IPS-18a (cell line): ENCODE measurements around the gene RPS6KA2.

Experiments used
- H3K27ac ChIP-seq: one replicate; pipeline ENCODE4 v1.5.1; 2013; ENCODE audit warnings: low read length
- H3K27me3 ChIP-seq: one replicate; pipeline ENCODE4 v1.6.1; 2013; ENCODE audit warnings: mild to moderate bottlenecking, low read length; ENCODE audit not compliant: control insufficient read depth, insufficient read depth
- H3K36me3 ChIP-seq: one replicate; pipeline ENCODE4 v1.6.1; 2013; ENCODE audit warnings: low read depth, low read length; ENCODE audit not compliant: control insufficient read depth
- H3K4me1 ChIP-seq: one replicate; pipeline ENCODE4 v1.6.1; 2013; ENCODE audit warnings: low read depth, low read length; ENCODE audit not compliant: control insufficient read depth
- H3K4me3 ChIP-seq: one replicate; pipeline ENCODE4 v1.5.1; 2013; ENCODE audit warnings: low read length
- H3K9ac ChIP-seq: one replicate; pipeline ENCODE4 v1.6.1; 2013; ENCODE audit warnings: mild to moderate bottlenecking, low read length, moderate library complexity
- H3K9me3 ChIP-seq: one replicate; pipeline ENCODE4 v1.6.1; 2013; ENCODE audit warnings: low read depth, low read length; ENCODE audit not compliant: control insufficient read depth

RPS6KA2 gene

DNA sequence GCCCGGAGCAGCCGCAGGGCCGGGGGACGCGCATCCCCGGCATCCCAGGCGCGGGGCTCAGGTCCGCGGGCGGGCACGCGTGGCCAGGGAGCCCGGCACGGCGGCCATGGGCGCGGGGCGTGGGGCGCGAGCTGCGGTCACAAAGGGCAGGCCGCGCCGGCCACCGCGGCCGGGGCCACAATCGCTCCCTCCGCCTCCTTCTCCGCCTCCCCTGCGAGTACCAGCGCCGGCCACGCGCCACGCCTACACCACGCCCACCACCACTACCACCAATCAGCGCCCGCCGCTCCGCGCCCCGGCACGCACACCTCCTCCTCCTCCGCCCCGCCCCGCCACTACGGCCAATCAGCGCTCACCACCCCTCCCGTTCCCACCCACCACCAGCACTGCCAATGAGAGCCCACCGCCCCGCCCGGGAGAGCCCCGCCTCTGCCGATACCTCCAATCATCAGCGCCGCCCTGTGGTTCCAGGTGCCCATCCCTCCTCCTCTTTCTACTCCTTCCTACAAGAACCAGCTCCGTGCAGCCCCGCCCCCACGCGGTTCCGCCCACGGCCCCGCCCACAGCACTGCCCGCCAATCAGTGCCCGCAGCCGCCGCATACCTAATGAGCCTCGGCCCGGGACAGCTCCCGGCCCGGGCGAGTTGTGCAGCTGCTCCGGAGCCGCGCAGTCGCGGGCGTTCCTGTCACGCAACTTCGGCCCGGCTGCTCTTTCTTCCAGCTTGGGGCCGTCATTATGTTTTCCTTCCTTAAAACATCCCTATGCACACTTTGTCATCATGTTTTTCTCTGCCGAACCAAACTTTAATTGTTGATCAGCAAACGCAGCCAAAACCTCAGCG lies at the start of gene RPS6KA2:
RPS6KA2 (minus strand) TSS at position 219 of the 842 bp plus-strand sequence. CDS start 232 bp downstream, outside the sequence.
- H3K36me3 ChIP-seq: no peaks in the 10 kb centered on the region
- peak within 1 kb of the TSS; percentile 84 for H3K4me3 ChIP-seq
- H3K27me3 ChIP-seq: peaks cover 55% of the 10 kb centered on the region
- H3K4me1 ChIP-seq: peaks cover 14% of the 10 kb centered on the region
- H3K27ac ChIP-seq: peak within 1 kb of the TSS; percentile 43
- no peaks in the 10 kb centered on the region for H3K9me3 ChIP-seq
- H3K9ac ChIP-seq: peak within 1 kb of the TSS; percentile 60

DNA sequence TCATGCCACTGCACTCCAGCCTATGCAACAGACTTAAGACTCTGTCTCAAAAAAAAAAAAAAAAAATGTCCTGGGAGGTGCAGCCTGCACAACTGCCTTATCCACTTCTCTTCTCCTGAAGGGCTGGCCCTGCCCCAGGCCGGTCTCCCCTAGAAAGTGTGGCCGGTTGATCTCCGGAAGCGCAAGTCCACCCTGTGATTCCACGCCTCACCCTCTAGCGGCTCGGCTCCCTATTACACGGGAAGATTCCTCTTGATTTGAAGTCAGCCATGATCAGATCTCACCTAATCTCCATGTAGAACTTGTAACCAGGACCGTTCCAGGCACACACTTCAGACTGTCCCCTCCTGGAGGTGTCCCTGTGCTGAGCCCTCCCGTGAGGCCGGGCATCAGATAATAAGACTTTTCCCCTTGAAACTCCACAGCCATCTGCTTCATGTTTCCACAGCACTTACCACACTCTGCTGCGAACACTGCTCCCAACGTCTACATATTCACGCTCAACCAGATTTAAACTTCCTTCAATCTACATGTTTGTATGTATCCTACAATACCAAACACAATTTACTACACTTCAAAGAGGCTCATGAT lies 49.3 kb upstream of the RPS6KA2 start:
- Histone ChIP-seq H3K27ac (no peak overlapping the region), H3K36me3 (no peaks in the 10 kb centered on the region), H3K4me1 (peaks cover 9% of the 10 kb centered on the region), H3K4me3 (no peak overlapping the region), H3K27me3 (no peaks in the 10 kb centered on the region), H3K9me3 (no peaks in the 10 kb centered on the region), H3K9ac (no peak overlapping the region)

DNA sequence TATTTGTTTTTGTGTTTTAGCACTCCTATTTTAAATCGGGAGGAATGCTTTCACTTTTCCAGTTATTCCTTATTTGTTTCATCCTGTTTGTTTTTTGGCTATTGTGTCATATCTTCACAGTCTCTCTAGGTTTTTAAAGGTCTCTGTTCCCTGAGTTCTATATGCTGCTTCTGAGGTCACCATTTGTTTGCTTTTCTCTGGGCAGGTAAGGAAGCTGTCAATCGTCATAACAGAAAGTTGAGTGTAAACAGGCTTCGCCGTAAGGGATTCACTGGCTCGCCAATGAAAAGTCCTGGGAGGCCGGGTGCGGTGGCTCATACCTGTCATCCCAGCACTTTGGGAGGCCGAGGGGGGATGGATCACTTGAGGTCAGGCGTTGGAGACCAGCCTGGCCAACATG lies 48.7 kb upstream of the RPS6KA2 start:
- Histone ChIP-seq H3K4me3 (no peak overlapping the region), H3K27ac (no peak overlapping the region), H3K9me3 (no peaks in the 10 kb centered on the region), H3K36me3 (no peaks in the 10 kb centered on the region), H3K9ac (no peak overlapping the region), H3K27me3 (no peaks in the 10 kb centered on the region), H3K4me1 (peaks cover 10% of the 10 kb centered on the region)

DNA sequence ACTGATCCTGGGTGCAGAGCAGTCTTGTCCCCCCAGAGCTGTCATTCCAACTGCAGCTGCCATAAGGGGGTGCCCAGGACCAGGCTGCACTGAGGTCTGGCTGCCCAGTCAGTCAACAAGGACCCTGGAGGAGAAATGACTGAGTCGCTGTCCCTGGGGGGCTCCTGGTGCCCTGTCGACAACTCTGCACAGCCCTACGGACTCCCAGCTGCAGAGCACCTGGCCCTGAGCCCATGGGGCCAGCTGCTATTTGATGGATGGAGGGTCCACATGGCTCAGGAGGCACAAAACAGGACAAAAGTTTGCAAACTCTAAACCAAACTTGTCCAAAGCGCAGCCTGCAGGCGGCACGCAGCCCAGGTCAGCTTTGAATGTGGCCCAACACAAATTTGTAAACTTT lies 46.3 kb upstream of the RPS6KA2 start:
- no peak overlapping the region for H3K9ac ChIP-seq
- H3K36me3 ChIP-seq: no peaks in the 10 kb centered on the region
- no peaks in the 10 kb centered on the region for H3K9me3 ChIP-seq
- H3K4me3 ChIP-seq: no peak overlapping the region
- no peak overlapping the region for H3K27ac ChIP-seq
- peaks cover 10% of the 10 kb centered on the region for H3K4me1 ChIP-seq
- no peaks in the 10 kb centered on the region for H3K27me3 ChIP-seq

DNA sequence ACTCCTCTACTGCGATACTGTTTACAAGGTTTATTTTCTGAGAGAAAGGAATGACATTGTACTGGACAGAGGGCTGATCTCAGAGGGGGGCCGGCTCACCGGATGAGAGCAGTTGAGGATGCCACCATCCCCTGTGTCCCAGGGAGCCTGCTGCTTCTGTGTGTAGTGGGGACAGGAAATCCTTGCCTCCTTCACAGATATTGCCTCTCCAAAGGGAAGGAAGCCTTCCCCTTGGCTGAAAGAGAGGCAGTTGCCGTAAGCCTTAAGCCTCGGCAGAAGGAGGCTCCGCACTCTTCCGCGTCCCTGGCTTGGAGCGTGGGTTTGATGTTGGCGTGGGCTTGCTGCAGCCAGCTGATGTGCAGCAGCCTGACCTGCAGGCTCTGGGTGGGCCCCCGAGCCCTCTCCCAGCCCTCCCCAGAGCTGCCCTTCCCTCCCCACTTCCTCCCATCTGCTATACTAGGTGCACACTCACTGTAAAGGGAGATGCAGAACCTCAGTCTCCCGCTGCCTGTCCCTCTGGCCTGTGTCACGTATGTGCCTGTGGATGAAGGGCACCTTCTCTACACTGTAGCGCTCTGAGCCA lies 45.7 kb upstream of the RPS6KA2 start:
- H3K27me3 ChIP-seq: no peaks in the 10 kb centered on the region
- no peak overlapping the region for H3K27ac ChIP-seq
- no peak overlapping the region for H3K4me3 ChIP-seq
- H3K36me3 ChIP-seq: no peaks in the 10 kb centered on the region
- peaks cover 10% of the 10 kb centered on the region for H3K4me1 ChIP-seq
- no peaks in the 10 kb centered on the region for H3K9me3 ChIP-seq
- H3K9ac ChIP-seq: no peak overlapping the region

DNA sequence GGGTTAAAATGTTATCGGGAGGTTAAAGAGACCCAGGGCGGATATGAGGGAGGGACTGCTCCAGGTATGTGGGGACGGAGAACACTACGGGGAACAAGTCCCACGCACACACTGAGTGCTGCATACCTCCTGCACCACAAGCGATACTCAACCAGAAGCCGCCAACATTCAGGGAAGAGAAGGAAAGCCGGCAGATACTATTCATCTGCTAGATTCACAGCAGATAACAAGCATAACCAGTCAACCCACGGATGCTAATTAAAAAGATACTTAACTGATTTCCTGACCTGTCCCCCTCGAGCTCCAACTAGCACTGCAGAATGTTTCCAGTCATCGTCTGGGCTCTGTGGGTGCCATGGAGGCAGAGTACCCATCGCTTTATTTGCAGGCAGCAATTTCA lies 45.1 kb upstream of the RPS6KA2 start:
- H3K27me3 ChIP-seq: no peaks in the 10 kb centered on the region

DNA sequence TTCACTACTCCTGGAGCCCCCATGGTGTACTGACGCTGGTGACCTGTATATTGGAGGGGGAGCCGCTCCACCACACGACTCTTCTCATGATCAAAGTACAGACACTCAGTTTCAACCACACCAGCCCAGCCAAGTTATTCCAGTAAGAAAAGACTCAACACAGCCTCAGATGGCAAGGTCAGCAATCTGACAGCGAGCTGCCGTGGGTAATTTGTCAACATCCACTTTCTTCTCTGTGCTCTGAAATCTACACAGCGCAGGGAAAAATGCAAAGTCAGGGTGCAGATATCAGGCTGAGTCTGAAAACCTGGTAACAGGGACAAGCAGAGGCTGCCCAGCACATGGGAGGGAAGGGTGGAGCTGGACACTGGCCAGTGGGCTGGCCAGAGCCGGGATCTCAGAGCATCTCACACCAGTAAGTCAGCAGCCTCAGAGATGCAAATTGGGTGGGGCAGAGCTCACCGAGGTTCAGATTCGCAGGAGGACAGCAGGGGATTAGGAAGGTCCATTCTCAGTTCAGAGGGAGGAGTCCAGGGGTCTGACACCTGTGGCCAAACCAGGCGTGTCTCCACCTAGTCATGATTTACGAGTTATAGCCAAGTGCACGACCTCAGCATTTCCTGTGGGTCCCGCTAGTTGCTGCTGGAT lies 44.5 kb upstream of the RPS6KA2 start:
- H3K27me3 ChIP-seq: no peaks in the 10 kb centered on the region
- peaks cover 10% of the 10 kb centered on the region for H3K4me1 ChIP-seq
- H3K27ac ChIP-seq: no peak overlapping the region
- no peaks in the 10 kb centered on the region for H3K36me3 ChIP-seq
- no peaks in the 10 kb centered on the region for H3K9me3 ChIP-seq
- no peak overlapping the region for H3K4me3 ChIP-seq
- H3K9ac ChIP-seq: no peak overlapping the region

More for the DNA sequence above, 45.1 kb upstream of the RPS6KA2 start:
- no peak overlapping the region for H3K27ac ChIP-seq
- no peak overlapping the region for H3K4me3 ChIP-seq
- H3K9ac ChIP-seq: no peak overlapping the region
- H3K9me3 ChIP-seq: no peaks in the 10 kb centered on the region
- H3K4me1 ChIP-seq: peaks cover 10% of the 10 kb centered on the region
- no peaks in the 10 kb centered on the region for H3K36me3 ChIP-seq

DNA sequence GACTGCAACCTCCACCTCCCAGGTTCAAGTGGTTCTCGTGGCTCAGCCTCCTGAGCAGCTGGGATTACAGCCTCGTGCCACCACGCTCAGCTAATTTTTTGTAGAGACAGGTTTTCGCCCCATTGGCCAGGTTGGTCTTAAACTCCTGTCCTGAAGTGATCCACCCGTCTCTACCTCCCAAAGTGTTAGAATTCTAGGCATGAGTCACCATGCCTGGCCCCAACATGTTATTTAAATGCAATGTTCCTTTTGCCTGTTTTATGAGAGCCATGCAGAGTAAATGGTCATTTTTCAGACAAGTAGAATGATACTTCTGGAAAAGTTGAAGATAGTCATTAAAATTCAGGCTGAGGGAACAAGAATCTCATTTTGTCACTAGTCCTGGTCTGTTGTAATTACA lies 43.8 kb upstream of the RPS6KA2 start:
- Histone ChIP-seq H3K4me1 (peaks cover 10% of the 10 kb centered on the region), H3K27ac (no peak overlapping the region), H3K9ac (no peak overlapping the region), H3K9me3 (no peaks in the 10 kb centered on the region), H3K36me3 (no peaks in the 10 kb centered on the region), H3K27me3 (no peaks in the 10 kb centered on the region), H3K4me3 (no peak overlapping the region)

DNA sequence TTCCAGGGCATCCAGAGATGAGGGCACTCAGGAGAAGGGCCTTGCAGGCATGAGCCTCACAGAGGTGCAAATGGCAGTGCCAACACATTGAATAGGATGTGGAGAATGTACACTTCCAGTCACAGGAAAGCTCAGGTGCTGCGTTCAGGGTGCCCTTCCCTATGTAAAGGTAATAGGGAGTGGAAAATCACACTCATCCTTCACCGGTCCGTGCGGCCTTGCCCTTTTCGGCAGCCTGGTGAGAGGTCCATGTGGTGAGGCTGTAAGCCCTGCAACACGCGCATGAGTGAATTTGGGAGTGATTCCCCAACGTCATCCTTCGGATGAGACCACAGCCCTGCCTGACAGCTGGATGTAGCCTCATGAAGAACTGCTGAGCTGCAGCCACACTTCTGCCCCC lies 43.0 kb upstream of the RPS6KA2 start:
- no peak overlapping the region for H3K27ac ChIP-seq
- H3K4me3 ChIP-seq: no peak overlapping the region
- no peaks in the 10 kb centered on the region for H3K36me3 ChIP-seq
- no peaks in the 10 kb centered on the region for H3K27me3 ChIP-seq
- peaks cover 10% of the 10 kb centered on the region for H3K4me1 ChIP-seq
- H3K9ac ChIP-seq: no peak overlapping the region
- H3K9me3 ChIP-seq: no peaks in the 10 kb centered on the region

DNA sequence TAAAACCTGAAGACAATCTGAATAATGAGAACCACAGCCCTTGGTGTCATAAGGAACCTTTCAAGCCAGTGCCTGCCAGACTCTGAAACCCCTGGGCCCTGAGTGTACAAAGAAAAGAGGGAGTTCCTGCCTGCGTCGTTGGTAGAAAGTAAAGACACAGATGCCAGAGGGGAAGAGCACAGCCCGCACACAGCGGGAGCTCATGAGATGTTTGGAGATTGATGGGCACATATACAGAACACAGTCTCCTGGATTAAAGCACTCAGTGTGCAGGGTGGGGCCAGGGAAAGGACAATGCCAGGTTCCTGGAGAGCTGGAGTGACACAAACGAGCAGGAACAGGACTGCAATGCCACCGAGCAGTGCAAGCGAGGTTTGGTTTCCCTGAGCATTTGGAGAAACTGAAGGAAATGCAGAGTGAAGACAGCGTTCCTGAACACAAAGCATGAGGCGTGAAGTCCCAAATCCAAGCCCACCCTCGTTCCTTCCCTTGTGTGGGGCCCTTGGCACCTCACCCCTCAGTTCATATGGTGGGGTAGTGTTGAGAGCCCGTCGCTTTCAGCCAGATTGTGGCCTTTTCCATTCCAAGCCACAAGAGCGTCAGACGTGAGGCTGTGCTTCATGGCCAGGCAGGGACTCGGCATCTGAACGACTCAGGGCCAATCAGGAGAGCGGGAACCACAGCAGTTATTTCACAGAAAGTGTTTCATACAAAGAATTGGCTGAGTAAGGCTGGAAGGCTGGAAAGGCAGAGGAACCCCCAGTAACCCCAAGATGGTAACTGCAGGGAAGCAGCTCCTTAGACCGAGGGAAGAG lies 41.0 kb upstream of the RPS6KA2 start:
- no peak overlapping the region for H3K4me3 ChIP-seq
- H3K9me3 ChIP-seq: no peaks in the 10 kb centered on the region
- H3K27ac ChIP-seq: no peak overlapping the region
- H3K4me1 ChIP-seq: peaks cover 10% of the 10 kb centered on the region
- no peaks in the 10 kb centered on the region for H3K27me3 ChIP-seq
- H3K9ac ChIP-seq: no peak overlapping the region
- H3K36me3 ChIP-seq: no peaks in the 10 kb centered on the region

DNA sequence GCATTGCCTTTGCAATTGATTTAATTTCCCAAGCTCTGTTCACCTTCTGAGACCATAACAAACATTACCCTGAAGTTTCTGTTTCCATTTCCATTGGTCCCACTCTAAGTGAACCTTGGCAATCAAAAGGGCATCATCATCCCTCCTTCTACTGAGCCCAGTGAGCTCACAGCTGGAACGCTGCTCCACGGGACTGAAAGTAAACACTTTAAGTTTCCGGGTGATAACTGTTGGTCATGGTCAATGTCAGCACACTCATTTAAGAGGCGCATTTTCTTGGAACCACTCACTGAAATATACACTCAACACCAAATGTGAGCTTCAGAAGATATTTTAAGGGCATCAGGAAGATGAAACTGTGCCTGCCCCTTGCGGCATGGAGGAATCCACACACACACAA lies 37.1 kb upstream of the RPS6KA2 start:
- Histone ChIP-seq H3K4me3 (no peak overlapping the region), H3K9ac (no peak overlapping the region), H3K9me3 (no peaks in the 10 kb centered on the region), H3K27me3 (no peaks in the 10 kb centered on the region), H3K36me3 (no peaks in the 10 kb centered on the region), H3K4me1 (no peaks in the 10 kb centered on the region), H3K27ac (no peak overlapping the region)
